H1 (cell line): ENCODE data around the gene BAIAP2L2.

Source experiments
- CBX8 ChIP-seq: fragments of 300-800, 300-1000 bp; sonication (generic); IDR thresholded peaks from 2 replicates; pipeline ENCODE4 v1.7.1; 2016; ENCODE audit warnings: low read depth, low read length, borderline replicate concordance
- CREB1 ChIP-seq: IDR thresholded peaks from 2 replicates; pipeline ENCODE4 v1.6.1; 2012; ENCODE audit warnings: inconsistent platforms
- CTCF ChIP-seq, 3 experiments: IDR thresholded peaks; 1 replicate in 2 of 3; 2 replicates in 1 of 3; pipeline versions ENCODE4 v1.5.1 to v1.6.1; 2011; ENCODE audit warnings: low read length in 3 of 3, mild to moderate bottlenecking in 3 of 3, inconsistent platforms in 2 of 3, low read depth in 1 of 3, moderate library complexity in 1 of 3; ENCODE audit not compliant: insufficient read depth in 1 of 3; ENCODE audit errors: control extremely low read depth in 1 of 3
- EP300 ChIP-seq, 2 experiments: IDR thresholded peaks; 1 replicate in 1 of 2; 2 replicates in 1 of 2; pipeline ENCODE4 v1.6.1; 2011 to 2012; ENCODE audit warnings: low read depth in 2 of 2, low read length in 2 of 2, mild to moderate bottlenecking in 2 of 2, borderline replicate concordance in 1 of 2, inconsistent platforms in 1 of 2, moderate library complexity in 1 of 2
- EZH2 ChIP-seq: fragments of 200-600 bp; sonication (generic); IDR thresholded peaks from 2 replicates; pipeline ENCODE4 v1.7.1; 2012; ENCODE audit warnings: low read depth, mild to moderate bottlenecking, moderate library complexity, low read length, inconsistent platforms; ENCODE audit not compliant: severe bottlenecking
- HDAC2 ChIP-seq, 2 experiments: fragments of 300-600 bp in 1 of 2; sonication (generic) in 1 of 2; IDR thresholded peaks; 2 replicates each; pipeline ENCODE4 v1.6.1; 2011 to 2012; ENCODE audit warnings: low read depth in 2 of 2, low read length in 2 of 2, mild to moderate bottlenecking in 2 of 2, moderate library complexity in 2 of 2, borderline replicate concordance in 1 of 2, inconsistent platforms in 1 of 2
- KDM1A ChIP-seq: fragments of 200-600, 300-600 bp; sonication (generic); IDR thresholded peaks from 2 replicates; pipeline ENCODE4 v1.7.1; 2016; ENCODE audit warnings: mild to moderate bottlenecking, low read length, borderline replicate concordance
- MAX ChIP-seq: IDR thresholded peaks from 2 replicates; pipeline ENCODE4 v1.6.1; 2012; ENCODE audit warnings: inconsistent platforms
- POLR2A ChIP-seq, 2 experiments: IDR thresholded peaks; 1 replicate in 1 of 2; 2 replicates in 1 of 2; pipeline ENCODE4 v1.6.1; 2011; ENCODE audit warnings: low read depth in 2 of 2, low read length in 2 of 2, mild to moderate bottlenecking in 2 of 2; ENCODE audit errors: control extremely low read depth in 1 of 2
- POLR2AphosphoS5 ChIP-seq: IDR thresholded peaks from 2 replicates; pipeline ENCODE4 v1.6.1; 2011; ENCODE audit warnings: low read depth, low read length
- SIN3A ChIP-seq, 2 experiments: IDR thresholded peaks in 1 of 2; conservative IDR thresholded peaks in 1 of 2; 2 replicates each; pipeline ENCODE4 v1.6.1; 2011 to 2012; ENCODE audit warnings: low read length in 2 of 2, improper control_type of control experiment in 1 of 2, low read depth in 1 of 2, mild to moderate bottlenecking in 1 of 2
- SUZ12 ChIP-seq: fragments of 200-600 bp; sonication (generic); IDR thresholded peaks from 2 replicates; pipeline ENCODE4 v1.6.1; 2012; ENCODE audit warnings: mild to moderate bottlenecking, inconsistent platforms, low read length, moderate library complexity, mixed read lengths

DNA sequence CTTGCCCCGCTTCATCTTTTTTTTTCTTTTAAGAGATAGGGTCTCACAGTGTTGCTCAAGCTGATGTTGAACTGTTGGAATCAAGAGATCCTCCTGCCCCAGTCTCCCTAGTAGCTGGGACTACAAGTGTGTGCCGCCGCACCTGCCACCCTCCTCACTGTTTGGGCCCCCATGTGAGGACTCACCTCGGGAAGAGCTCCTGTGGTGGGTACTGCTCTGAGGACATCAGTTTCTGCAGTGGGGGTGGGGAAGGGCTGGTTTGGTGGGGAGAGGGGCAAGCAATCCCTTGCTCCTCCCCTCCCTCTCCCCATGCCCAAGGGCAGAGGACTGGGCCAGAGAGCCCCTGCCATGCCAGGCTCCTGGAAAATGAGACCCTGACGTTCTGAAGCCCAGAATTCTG, 25.0 kb downstream of the BAIAP2L2 start:
- TF ChIP-seq POLR2A (IDR thresholded peaks at IDR 0.05; ENCODE audit: control extremely low read depth in 1 of 2, low read depth in 2 of 2, low read length in 2 of 2): no peak
- TF ChIP-seq MAX: no peak
- TF ChIP-seq SIN3A (conservative IDR thresholded peaks at IDR 0.05 in 1 of 2, IDR thresholded peaks at IDR 0.05 in 1 of 2; ENCODE audit: low read depth in 1 of 2, low read length in 2 of 2): no peak
- no peak for TF ChIP-seq POLR2AphosphoS5
- TF ChIP-seq CTCF (IDR thresholded peaks at IDR 0.05; ENCODE audit: control extremely low read depth in 1 of 3, insufficient read depth in 1 of 3, low read depth in 1 of 3, low read length in 3 of 3): no peak
- TF ChIP-seq EZH2: no peak
- TF ChIP-seq EP300 (IDR thresholded peaks at IDR 0.05; ENCODE audit: borderline replicate concordance in 1 of 2, low read depth in 2 of 2, low read length in 2 of 2): no peak
- no peak for TF ChIP-seq CREB1
- TF ChIP-seq KDM1A: no peak
- TF ChIP-seq CBX8: no peak
- TF ChIP-seq SUZ12: no peak
- no peak for TF ChIP-seq HDAC2 (IDR thresholded peaks at IDR 0.05; ENCODE audit: borderline replicate concordance in 1 of 2, low read depth in 2 of 2, low read length in 2 of 2)
